ENCODE data around the gene KPNA1.

KPNA1 gene

DNA sequence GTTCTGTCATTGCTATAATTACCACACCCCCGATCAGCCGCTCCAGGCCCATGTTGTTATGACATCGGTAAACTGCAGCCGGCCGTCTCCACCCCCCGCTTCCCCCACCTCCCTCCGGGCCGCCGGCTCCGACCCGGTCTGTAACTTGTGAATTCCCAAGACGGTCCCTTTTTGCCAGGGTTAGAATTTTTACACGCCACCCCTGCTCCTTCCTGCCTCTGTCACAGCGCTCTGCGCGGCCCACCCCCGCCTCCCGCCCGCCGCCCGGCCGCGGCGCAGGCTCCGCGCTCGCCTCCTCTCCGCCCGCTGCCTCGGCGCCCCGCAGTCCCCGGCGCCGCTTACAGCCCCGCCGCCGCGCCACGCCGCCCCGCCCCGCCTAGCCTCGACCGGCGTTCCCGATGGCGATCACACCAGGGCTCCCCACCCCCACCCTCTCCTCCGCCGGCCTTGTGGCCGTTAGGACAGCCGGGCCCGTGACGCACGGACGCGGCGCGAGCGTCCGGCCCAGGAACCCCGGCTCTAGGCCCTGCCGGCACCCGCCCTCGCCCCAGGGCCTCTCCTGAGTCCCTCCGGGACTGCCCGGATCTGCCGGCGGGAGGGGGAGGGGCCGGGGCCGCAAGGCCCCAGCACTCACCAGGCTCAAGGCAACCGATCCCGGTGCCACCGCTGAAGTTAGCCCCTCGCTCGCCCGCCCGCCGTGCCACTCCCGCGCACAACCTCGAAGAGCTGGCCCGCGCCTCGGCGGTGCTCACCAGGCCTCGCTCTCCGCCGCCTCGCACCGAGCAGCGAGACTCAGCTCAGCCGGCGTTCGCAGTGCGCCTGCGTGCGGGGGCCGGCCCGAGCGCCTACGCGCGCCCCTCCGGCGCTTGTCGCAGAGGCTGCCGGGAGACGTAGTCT lies at the start of gene KPNA1:
Gene KPNA1 (minus strand): TSS at position 817 of the 897 bp plus-strand sequence. CDS start 18,374 bp downstream, outside the sequence.
- peak; percentile 61 for DNase-seq (ENCODE audit: low read depth)

DNA sequence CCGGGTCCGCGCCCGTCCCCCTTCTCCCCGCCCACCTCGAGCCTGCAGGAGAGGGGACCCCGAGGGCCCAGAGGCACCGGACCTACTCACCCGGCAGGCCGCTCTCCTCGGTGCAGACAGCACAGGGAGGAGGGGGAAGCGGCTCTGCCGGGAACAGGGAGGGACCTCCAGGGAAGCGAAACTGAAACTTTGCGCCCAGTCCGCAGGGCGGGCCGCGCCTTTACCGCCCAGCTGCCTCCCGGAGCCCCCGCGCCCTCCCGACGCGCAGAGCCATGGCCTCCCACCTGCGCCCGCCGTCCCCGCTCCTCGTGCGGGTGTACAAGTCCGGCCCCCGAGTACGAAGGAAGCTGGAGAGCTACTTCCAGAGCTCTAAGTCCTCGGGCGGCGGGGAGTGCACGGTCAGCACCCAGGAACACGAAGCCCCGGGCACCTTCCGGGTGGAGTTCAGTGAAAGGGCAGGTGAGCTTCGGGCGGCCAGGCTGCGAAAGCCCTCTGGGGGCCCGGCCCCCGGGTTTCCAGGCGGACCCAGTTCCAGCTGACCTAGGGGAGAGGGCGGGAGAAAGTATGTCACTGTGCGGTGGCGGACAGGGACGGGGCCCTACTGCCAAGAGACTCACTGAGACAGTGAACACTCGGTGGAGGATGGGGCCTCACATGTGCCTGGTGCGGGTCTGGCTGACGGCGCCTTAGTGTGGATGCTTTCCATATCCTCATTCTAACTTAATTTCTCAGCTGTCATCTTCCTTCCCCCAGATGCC lies 49.6 kb upstream of the KPNA1 start, which contains the start of the genes DTX3L and PARP9:
Gene DTX3L (plus strand): TSS at position 184 of the 758 bp plus-strand sequence. CDS start 89 bp downstream, at position 273.
Gene PARP9 (minus strand): TSS at position 146 of the 758 bp plus-strand sequence. CDS start 4,680 bp downstream, outside the sequence.
- peak; percentile 80 for DNase-seq (ENCODE audit: low read depth)

DNA sequence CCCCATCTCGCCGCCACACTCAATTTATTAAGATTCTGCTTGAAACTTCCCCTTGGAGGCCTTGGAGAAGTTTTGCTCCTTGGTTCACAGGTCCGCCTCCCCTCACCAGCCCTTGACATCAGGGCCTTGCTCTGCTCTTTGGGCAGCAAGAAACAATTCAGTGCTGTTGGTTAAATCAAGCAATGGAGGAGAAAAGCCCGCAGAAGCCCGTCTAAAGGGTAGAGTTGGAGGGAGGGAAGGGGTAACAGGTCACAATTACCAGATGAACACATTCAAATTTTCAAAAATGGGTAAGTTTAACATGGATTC lies 48.9 kb upstream of the KPNA1 start:
- no peak for DNase-seq (ENCODE audit: low read depth)

DNA sequence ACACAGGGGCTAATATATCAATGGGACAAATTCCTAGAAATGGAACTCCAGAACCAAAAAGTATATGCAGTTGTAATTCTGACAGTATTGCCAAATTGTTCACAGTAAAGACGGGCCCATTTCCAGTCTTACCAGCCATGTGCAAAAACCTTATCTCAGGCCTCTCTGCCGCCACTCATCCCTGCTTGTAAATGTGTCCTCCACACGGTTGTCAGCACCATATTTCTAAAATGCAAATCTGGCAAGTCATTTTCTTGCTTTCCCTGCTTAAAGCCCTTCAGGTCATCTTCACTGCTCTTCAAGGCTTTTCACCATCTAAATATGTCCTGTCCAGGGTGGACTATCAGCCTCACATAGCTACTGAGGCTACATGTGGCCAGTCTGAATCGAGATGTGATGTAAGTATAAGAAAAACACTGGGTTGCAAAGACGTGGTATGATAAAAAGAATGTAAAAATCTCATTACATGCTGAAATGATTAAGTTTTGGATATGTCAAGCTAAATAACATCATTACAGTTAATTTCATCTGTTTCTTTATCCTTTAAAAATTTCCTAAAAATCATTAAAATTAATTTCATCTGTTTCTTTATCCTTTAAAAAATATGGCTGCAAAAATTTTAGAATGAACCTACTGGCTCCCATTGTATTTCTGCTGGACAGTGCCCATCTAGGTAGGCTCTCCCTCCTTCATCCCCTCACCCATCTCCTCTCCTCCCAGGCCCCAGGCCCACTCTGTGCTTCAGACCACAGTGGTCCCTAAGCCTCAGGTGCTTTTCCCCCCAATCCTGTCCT lies 48.4 kb upstream of the KPNA1 start:
- DNase-seq (ENCODE audit: low read depth), result no peak

DNA sequence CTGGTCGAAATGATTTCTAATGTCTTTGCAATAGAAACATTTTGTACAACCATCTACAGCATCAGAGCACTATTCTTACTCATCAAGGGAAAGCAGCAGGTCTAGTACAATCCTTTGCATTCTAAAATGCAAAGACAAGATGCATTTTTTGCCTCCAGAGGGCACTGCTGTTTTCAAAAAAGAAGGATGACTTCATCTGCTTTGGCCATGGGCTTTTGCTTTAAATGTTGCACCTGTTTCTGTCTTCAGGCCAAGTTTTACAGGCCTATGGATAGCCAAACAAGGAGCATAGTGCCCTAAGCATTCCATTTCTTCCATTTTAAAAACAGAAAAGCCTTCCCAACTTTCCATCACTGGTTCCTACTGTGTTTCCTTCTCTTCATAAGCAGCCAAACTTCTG lies 45.9 kb upstream of the KPNA1 start:
- DNase-seq (ENCODE audit: low read depth), result peak; percentile 37

DNA sequence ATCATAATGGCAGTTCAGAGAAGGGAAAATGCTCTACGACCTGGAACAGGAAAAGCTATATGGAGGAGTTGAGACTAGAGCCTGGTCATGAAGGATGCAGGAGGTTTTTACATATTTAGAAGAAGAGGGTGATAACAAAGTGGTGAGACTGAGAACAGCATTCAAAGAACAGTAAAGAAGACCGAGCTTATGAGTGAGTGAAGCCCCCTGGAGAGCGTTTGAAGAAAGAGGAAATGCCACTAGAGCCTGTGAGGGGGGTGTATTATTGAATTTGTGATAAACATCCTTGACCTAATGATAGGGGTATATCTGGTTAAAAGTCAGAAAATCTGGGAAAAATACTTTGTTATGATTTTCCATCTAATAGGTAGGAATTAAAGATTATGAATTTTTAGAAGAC lies 45.2 kb upstream of the KPNA1 start:
- DNase-seq (ENCODE audit: low read depth), result no peak

DNA sequence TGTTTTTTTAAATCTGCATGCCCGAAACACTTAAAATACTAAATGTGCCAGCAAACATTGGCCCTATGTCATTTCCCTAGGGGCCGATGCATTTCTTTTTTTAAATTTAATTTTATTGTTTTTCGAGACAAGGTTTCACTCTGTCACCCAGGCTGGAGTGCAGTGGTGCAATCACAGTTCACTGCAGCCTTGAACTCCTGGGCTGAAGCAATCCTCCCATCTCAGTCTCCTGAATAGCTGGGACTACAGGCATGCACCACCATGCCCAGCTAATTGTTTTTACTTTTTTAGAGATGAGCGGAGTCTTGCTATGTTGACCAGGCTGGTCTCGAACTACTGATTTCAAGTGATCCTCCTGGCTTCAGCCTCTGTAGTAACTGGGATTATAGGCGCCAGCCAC lies 43.9 kb upstream of the KPNA1 start:
- no peak for DNase-seq (ENCODE audit: low read depth)

DNA sequence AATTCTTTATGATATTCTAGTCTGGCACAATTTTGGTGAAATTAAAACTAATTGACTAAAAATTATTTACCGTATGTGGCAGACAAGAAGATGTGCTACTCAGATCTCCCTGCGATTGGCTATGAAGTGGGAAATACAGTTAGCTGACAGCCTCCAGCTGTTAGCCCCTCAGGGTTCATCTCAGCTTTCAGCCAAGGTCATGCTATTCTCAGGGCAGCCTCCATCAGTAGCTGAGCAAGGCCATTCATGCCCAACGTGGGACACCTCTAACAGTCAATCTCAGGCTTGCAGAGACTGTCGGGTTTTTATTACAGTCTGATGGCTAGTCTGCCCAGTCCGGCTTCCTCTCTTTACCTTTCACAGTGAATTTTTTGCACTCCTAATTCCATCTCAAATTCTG lies 42.6 kb upstream of the KPNA1 start:
- DNase-seq (ENCODE audit: low read depth), result no peak

DNA sequence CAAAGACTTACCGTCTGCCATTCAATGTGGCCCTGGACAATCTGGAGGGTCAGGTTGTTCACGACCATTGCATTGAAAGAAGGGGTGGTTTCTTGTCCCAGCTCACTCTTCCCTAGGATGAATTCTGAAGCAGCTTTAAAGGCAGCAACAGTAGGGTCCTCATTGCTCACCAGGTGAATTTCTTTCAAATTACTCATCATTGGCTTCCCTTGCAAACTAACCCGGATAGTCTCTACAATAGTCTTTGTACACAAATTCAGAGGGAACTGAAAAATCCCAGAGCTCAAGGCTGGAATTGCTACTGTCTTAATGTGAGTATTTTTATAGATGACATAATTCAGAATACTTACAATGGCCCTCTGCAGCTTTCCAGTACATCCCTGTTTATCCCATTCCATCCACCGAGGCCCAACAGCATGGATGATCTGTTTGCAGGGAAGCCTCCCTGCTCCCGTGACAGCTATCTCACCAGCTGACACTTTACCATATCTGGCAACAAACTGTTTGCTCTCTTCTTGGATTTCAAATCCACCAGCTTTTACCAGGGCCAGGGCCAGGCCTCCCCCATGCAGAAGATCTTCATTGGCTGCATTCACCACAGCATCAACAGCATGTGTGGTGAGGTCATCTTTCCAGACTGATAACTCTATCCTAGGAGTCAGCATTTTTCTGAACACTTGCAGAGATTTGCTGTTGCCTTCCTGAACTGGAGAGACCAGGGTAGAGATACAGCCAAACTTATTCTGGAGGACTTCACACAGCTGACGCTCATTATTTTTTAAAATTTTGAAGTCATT lies 40.7 kb upstream of the KPNA1 start:
- no peak for DNase-seq (ENCODE audit: low read depth)

DNA sequence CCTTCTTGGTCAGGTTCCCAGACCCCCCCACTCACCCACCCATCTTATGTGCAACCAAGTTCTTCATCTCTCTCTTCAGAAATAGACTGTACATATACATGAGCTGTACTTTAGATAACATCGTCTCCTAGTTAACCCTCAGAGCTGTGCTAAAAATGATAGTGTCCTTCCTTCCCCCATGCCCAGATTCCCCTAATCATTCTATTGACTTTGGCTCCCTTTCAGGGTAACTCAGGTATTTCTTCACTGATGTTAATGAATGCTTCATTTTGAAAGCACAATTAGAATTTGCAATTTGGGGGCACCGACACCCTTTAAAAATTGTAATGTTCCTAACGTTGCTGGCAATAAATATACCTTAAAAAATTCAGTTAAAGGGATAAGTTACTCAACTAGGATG lies 38.4 kb upstream of the KPNA1 start:
- DNase-seq (ENCODE audit: low read depth), result no peak

DNA sequence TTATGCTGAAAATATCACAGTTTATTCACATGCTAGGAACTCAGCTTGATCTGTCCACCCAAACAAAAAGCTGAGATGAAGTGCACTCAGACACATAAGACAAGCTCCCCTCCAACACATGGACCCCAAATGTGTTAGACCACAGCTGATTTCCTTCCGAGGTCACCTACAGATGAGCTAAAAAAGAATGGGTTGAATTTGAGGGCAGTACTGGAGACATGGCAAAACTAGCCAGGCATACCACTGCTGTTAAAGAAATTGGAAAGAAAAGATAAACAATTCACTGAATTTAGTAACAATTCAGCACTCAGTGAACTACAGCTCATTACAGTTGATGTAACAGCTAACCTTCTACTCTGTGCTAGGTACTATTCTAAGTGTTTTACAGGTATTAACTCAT lies 33.9 kb upstream of the KPNA1 start:
- no peak for DNase-seq (ENCODE audit: low read depth)

DNA sequence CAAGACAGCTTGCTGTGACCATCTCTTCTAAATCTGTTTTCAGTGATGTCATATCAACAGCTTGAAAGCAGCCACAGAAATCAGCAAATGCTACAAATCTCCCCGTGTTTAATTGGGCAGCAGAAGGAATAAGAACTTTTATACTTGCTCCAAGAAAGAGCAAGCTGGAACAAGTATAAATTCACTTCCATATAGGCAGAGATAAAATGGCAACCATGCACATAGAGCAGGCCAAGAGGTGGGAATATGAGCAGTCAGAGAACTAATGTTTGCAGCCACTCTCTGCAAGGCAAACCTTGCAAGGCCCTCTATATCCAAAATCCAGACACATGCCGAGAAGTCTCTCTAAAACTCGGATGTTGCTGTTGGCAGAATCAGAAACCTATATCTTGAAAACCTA lies 33.3 kb upstream of the KPNA1 start:
- no peak for DNase-seq (ENCODE audit: low read depth)

DNA sequence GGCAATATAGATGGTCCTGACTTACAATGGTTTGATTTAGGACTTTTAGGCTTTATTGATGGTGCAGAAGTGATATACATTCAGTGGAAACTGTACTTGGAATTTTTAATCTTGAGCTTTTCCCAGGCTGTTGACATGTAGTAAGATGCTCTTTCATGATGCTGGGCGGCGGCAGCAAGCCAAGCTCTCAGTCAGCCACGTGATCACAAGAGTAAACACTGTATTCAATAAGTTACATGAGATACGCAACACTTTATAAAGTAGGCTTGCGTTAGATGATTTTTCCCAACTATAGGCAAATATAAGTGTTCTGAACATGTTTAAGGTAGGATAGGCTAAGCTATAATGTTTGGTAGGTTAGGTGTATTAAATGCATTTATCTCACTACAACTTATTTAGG lies 31.4 kb upstream of the KPNA1 start:
- DNase-seq (ENCODE audit: low read depth), result no peak

DNA sequence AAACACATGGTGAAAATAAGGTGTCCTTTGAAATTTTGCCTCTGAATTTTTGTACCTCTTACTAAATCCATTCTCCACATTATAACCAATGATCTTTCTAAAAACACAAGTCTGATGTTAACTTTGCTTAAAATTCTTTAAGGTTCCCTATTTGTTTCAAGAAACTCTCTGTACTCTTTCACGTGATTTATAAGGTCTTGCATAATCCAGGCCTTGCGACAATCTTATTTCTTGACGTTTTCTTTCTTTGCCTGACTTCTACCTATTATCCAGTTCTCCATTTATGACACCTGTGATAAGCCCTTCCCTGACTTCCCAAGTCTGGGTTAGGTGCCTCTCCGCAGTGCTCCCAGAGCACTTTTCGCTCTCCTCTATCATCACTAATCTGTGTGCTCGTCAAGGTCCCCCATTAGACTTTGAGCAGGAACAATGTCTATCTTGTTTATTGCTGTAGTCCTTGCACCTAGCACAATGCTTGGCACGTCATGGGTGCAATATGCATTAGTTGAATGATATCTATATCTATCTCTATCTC lies 24.3 kb upstream of the KPNA1 start:
- no peak for DNase-seq (ENCODE audit: low read depth)

DNA sequence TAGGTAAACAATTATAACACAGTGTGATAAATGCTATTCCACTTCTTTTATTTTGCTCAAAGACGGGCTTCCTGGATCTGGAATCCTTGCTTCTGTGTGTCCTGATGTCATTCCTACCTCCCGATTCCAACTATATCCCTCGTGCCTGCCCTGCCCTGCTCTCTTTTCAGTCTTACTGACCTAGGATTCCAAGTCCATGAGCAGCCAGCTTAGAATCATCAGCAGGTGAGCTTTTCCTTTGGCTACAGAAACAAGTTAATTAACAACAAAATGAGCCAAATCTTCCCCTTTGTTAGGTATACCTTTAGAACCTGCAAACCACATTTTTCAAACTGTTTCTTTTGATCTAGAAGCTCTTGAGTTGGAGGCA lies 21.9 kb upstream of the KPNA1 start:
- no peak for DNase-seq (ENCODE audit: low read depth)

DNA sequence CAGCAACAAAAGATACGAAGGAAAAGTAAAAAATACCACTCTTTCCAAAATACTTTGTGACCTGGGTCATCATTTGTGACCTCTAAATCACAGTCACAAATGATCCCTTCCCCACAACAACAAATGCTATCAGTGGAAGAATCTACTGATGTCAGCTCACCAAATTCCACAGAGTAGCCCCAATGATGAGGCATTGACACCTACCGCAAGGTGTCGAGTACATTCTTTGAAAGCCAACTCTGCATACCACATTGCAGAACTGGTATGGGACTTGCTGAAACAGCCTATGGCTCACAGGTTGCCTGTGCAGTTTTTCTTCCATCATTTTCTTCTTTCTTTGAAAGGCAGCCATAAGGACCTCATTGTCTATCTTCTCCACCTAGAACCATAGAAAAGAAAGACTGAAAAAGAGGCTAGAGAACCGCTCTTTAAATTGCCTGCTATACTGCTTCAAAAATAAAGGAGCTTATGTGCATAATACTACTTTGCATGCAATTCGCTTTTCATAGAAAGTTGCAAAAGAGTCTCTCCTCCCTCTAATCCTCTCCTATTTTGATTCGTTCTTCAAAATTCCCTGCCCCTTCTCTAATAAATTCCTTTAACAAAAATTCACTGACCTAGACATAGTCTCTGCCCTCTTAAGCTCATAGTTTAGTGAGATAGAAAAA lies 21.4 kb upstream of the KPNA1 start:
- no peak for DNase-seq (ENCODE audit: low read depth)

DNA sequence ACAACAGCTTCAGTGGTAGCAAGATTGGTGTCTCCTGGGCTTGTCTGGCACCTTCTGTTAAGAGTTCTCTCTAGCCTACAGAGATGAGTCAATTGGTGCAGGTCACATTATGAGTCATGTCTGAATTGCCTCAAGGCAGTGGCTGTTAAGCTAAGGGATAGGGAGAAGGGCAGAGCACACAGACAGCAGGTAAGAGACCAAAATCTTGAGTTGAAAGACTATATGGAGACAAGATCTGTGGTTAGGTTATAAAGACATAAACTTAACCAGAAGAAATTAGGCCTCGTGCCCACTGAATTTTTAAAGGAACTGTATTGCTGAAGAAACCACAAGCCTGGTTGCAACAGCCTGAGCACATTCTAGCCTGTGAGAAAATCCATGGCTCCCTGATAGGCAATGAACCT lies 19.2 kb upstream of the KPNA1 start:
- no peak for DNase-seq (ENCODE audit: low read depth)

DNA sequence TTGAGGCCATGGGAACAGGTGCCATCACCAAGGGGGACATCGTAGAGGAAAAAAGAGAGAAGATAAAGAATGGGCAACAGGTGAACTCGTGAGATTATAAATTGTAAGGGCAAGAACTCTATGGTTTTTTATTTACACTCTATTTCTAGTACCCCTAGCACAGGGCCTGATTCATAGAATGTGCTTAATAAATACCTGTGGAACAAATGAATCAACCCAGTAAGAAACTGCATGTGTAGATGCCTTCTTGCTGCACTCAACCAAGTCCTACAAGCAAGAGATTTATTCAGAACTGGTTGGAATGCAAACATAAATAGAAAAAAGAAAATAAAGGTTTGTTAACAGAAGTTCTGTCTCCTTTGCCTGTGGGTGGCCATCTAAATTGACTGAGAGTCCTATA lies 18.7 kb upstream of the KPNA1 start:
- no peak for DNase-seq (ENCODE audit: low read depth)

DNA sequence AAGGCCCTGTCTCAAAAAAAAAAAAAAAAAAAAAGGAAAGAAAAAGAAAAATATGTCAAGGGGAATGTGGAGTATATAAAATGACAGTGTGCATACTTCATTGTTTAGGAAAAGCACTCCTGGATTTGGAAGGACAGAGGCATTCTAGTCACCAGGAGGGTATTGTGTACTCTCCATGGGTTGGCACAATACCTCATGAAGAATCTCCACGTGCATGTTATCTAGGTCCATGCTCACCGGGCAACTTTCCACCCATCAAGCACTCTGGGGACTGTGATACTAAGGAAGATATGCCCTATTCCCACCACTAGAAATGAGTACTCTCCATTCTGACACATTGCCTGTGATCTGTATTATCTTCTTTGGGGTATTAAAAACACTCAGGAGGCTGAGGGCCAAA lies 15.4 kb upstream of the KPNA1 start:
- no peak for DNase-seq (ENCODE audit: low read depth)

DNA sequence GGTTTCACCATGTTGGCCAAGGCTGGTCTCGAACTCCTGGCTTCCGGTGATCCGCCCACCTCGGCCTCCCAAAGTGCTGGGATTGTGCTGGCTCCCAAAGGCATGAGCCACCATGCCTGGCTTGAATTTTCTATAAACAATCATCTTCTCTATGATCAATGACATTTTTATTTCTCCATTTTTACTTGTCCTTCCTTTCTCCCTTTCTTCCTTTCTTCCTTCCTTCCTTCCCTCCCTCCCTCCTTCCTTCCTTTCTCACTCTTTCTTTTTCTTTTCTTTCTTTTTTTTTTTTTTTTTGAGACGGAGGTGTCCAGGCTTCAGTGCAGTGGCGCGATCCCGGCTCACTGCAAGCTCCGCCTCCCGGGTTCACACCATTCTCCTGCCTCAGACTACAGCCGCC lies 8.6 kb upstream of the KPNA1 start:
- DNase-seq (ENCODE audit: low read depth), result no peak

DNA sequence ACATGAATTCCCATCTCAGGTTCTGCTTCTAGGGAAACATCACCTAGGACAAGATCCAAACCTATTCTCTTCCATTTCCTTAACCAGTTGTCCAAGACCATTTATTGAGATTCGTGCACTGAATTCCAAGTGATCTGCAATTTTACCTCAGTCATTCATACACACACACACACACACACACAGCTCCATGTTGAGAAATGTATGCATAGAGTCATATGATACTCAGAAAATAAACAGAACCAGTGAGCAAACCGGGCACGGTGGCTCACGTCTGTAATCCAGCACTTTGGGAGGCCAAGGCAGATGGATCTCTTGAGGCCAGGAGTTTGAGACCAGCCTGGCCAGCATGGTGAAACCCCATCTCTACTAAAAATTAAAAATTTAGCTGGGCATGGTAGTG lies 6.1 kb upstream of the KPNA1 start:
- DNase-seq (ENCODE audit: low read depth), result no peak

All from stimulated activated CD8-positive, alpha-beta memory T cell treated with anti-CD3 and anti-CD28 coated beads, Interleukin-15, amount 100 ng/mL, for 1 hour (primary cell).